ENCODE measurements around the gene ELAC2.
"Not testable (repeated sequence)": the region's sequence is repeated elsewhere in the genome, so short reads cannot be mapped to it uniquely, and the experiment has no call there.

ELAC2 gene

DNA sequence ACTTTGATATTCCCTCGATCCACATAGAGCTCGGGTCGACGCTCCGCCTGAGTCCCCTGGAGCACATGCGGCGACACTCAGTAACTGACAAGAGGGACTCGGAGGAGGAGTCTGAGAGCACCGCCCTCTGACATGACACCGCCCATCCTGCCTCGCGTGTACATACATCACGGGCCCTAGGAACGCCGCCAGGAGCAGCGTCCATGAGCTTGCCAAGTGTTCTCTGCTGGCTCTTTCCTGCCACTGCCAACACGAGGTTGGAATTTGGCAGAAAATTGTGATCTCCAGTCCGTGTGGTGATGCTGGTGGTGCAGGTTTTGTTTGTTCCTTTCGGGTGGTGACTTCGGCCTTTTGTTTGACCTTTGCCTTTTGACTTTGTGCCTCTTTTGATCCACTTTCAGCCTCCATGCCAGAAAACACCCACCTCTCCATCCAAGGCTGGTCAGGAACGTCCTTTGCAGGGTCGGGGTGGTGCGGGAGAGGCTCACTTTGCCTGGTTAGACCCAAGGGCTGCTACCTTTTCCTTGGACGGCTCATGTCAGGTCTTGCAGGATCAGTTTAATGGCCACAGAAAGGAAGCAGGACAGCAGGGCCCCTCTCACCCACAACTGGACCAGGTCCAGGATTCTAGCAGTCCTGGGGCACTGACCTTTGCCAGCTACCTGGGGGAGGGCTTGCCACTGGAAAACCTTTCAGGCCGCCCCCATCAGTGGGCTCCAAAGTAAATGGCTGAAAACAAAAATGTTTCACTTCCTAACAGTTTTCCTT lies 27.6 kb downstream of the ELAC2 start:
- DNase-seq (ENCODE audit: low read depth in 3 of 3, low spot score in 1 of 3), result no peak

DNA sequence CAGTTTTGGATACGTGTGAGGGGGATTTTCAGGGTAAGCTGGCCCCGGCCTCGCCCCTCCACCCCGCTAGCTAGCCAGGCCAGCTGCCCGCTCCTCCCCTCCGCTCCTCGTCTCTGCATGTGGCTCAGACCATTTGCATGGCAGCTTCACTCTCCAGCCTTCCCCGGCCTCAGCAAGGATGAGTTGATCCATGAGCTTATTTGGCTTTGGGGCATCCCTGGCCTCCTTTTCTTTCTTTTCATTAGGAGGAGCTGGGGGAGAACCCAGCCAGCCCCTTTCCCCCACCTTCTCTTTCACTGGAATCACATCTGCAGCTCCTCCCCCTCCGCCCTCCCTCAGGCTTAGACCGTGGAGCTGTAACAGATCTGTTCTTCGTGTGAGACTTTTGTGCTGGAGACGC lies 30.7 kb downstream of the ELAC2 start:
- DNase-seq (ENCODE audit: low read depth in 3 of 3, low spot score in 1 of 3), result no peak

DNA sequence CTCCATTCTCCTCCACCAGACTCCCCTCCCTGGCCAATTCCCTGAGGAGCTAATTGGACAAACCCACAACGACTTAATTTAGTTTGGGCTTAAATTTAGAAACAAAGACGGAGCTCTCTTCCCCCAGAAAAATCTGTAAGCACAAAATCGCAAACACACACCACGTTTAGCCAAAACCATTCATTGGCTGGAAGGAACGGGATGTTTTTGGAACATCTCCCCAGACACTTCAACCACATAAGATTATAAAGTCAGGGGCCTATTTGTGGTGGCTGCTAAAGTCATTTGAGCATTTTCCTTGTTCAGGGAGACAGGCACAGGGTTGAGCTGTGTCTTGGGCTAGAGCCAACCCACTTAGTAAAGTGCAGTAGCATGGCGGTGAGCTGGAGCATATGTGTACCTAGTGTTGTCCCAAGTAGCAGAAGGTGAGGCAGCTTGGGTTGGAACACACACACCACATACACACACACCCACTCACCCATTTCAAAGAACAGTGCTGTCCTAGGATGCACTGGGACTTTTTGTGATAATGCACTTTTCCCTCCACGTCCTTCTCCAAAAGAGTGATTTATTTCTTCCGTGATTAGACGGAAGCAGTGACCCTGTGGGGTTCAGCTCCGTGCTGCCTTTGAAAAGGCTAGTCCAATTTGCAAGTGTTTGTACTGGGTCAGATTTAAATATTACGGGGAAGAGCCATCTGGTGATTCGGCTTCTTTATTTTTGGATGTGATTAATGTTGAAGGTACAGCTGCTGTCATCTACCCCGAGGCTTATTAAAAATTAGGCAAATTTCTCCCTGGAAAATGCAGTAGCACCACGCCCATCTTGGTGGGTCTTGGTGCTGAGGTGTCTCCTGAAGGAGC lies 32.2 kb downstream of the ELAC2 start:
- no peak for DNase-seq (ENCODE audit: low read depth in 3 of 3, low spot score in 1 of 3)

DNA sequence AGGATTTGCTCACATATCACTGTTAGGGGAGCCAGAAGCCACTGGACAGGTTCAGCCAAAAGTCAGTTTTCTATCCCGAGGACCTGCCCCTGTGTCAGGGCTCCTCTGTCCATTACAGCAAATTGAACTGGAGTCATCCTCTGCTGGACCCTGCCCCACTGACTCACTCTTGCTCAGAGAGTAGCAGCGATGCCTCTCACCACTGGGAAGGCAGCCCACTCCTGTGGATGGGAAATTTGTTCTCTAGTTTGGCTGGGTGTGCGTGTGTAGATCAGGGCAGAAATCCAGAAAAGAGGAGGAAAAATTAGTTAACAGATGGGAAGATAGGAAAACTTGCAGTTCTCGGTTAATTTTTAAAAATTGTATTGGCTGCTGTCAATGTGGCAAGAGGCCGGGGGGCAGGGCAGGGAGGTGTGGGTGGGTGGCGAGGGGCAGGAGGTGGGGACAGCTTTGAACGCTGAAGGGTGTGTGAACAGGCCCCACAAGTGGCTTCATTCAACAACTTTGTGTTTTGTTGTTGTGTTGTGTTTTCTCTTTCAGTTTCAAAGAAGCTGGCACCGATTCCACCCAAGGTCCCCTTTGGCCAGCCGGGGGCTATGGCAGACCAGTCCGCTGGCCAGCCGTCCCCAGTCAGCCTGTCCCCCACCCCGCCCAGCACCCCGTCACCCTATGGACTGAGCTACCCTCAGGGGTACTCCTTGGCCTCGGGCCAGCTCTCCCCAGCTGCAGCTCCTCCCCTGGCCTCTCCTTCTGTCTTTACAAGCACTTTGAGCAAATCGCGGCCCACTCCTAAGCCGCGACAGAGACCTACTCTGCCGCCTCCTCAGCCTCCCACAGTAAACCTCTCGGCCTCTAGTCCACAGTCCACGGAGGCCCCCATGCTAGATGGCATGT lies 33.6 kb downstream of the ELAC2 start:
- DNase-seq (ENCODE audit: low read depth in 3 of 3, low spot score in 1 of 3), result no peak

DNA sequence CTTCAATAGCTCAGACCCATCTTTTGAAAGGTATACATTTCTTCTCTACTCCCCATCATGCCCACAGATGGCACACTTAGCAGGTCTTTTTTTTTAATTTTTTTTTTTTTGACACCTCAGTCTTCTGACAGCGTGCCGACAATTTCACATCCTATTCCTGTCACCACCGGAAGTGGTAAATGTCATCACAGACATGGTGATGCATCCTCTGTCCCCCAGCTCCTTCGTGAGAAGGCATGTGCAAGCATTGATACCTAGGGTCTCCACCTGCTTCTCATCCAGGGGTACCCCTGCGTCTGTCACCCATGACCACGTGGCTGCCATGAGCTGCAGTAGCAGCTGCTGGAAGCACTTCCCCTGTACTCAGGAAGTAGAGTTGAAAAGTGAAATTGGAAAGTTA lies 35.6 kb downstream of the ELAC2 start:
- DNase-seq (ENCODE audit: low read depth in 3 of 3, low spot score in 1 of 3), result no peak

GRCh38 chr17:12979826-12980500 lies 37.9 kb downstream of the ELAC2 start:
- DNase-seq (ENCODE audit: low read depth in 3 of 3, low spot score in 1 of 3), result no peak

DNA sequence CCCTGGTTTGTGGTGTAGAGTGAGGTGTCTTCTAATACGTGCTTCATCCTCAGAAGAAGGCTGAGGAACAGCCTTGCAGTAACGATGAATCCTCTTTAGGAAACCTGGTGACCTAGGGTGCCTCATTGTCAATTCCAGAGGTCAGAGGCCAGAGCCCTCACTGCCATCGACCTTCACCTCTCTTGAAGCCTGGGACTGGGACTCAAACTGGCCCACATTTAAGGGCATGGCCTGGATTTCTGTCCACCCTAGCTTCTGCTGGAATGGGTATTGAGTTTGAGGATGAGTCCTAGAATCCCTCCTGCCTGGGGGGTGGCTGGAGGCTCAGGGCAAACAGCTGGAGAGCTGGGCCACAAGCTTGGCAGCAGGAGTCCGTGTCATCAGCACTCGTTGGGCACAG lies 38.6 kb downstream of the ELAC2 start:
- DNase-seq (ENCODE audit: low read depth in 3 of 3, low spot score in 1 of 3), result no peak

GRCh38 chr17:12978787-12979186 lies 39.0 kb downstream of the ELAC2 start:
- not testable (repeated sequence) for DNase-seq (ENCODE audit: low read depth in 3 of 3, low spot score in 1 of 3)

DNA sequence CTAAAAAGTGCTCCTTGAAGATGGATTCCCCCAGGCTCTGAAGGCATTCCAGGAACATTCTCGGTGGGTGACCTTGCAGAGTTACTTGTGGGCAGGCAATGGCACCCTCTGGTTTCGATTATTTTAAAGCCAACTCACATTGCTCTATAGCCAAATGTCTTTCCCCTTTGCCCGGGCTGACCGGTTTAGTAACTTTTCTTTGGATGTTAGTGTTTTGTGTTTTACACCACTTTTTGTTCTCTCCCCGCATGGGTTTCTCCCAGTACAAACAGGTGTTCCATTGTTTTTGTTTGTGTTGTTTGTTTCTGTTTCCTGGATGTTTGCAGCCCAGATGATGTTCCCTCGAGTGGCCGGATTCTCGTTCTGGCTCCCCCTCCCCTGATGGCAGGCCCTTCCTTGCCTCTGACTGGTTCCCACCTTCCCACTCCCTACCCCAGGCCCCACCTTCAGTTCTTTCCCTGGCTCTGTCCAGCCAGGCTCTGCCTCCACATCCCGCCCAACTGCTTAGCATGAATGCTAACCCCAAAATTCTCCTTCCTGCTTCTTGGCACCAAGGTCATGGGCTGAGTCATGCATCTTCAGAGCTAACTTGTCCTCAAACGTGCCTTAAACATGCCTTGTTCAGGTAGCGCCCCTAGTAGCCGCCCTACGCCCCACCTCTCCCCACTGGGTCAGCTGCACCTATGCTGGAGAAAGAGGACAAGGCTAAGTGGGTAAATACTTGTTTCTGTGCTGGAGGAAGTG lies 40.6 kb downstream of the ELAC2 start:
- DNase-seq (ENCODE audit: low read depth in 3 of 3, low spot score in 1 of 3), result no peak

DNA sequence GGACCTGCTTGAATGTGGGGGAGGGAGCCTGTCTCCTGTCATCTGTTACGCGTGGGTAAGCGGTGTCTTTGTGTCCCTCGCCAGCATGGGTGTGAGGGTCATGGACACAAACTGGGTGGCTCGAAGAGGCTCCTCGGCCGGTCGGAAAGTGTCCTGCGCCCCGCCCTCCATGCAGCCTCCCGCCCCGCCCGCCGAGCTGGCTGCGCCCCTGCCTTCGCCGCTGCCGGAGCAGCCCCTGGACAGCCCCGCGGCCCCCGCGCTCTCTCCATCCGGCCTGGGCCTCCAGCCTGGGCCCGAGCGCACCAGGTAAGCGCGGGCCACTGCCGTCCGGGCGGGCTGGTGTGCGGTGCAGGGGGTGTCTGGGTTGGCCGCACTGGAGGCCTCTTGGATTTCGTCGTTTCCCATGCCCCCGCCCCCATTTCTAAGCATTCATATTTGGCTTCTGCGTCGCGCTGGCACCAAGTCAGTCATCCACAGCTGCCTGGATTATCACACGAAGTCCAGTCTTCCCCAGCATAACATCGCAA lies 43.8 kb downstream of the ELAC2 start:
- no peak for DNase-seq (ENCODE audit: low read depth in 3 of 3, low spot score in 1 of 3)

- DNase-seq (ENCODE audit: low read depth in 3 of 3, low spot score in 1 of 3), result no peak
Observed at GRCh38 chr17:12973496-12974004, 44.3 kb downstream of the ELAC2 start.

- no peak for DNase-seq (ENCODE audit: low read depth in 3 of 3, low spot score in 1 of 3)
Observed at GRCh38 chr17:12967962-12968361, 49.9 kb downstream of the ELAC2 start.

DNA sequence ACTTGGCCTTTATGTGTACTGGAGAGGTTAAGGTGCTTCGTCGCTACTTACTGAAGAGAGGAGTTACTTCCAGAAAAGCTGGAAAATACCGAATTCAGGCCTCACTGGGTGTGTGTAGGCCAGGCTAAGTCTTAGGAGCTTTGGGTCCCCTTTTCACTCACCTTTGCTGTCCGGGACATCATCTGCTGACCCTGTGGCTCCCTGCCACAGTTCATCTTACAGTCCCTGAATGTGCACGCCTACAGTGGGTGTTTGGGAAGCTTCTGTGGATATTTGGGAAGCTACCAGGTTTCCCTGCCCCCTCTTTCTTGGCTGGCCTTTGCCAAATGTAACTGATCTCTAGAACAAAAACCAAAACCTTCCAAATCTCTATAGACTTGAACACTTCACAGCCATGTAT lies 51.4 kb downstream of the ELAC2 start:
- DNase-seq (ENCODE audit: low read depth in 3 of 3, low spot score in 1 of 3), result no peak

GRCh38 chr17:12965988-12966387 lies 51.8 kb downstream of the ELAC2 start:
- DNase-seq (ENCODE audit: low read depth in 3 of 3, low spot score in 1 of 3), result no peak

- no peak for DNase-seq (ENCODE audit: low read depth in 3 of 3, low spot score in 1 of 3)
Observed at GRCh38 chr17:12964840-12965239, 53.0 kb downstream of the ELAC2 start.

GRCh38 chr17:12964162-12964561 lies 53.7 kb downstream of the ELAC2 start:
- DNase-seq (ENCODE audit: low read depth in 3 of 3, low spot score in 1 of 3), result no peak

DNA sequence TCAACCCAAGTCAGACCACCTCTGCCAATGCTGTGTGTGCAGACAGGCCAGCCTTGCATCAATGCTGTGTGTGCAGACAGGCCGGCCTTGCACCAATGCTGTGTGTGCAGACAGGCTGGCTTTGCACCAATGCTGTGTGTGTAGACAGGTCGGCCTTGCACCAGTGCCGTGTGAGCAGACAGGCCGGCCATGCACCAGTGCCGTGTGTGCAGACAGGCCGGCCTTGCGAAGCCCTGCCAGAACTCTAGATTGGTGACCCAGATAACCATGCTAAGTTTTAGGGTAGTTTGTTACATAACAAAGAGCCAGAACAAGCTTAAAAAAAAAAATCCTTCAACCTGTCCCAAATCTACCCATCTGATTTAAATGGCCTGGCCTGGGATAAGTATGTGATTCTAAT lies 54.3 kb downstream of the ELAC2 start:
- DNase-seq (ENCODE audit: low read depth in 3 of 3, low spot score in 1 of 3), result no peak

GRCh38 chr17:12961655-12962054 lies 56.2 kb downstream of the ELAC2 start:
- DNase-seq (ENCODE audit: low read depth in 3 of 3, low spot score in 1 of 3), result no peak

DNA sequence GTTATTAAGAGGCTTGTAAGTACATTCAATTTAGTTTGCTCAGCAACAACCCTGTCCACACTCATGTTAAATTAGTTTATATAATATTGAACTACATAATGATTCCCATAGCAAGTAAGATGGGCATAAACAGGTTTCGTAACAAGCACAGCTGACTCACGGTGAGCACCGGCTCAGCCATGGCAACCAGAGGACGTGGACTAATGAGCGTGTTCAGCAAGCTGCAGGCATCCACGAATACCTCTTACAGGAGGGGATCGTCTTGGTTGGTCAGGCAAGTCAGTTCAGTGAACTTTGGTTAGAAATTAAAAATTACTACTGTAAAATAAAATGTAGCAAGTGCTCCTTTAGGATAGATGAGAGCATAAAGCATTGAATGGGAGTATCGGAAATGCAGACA lies 58.4 kb downstream of the ELAC2 start:
- DNase-seq (ENCODE audit: low read depth in 3 of 3, low spot score in 1 of 3), result no peak

DNA sequence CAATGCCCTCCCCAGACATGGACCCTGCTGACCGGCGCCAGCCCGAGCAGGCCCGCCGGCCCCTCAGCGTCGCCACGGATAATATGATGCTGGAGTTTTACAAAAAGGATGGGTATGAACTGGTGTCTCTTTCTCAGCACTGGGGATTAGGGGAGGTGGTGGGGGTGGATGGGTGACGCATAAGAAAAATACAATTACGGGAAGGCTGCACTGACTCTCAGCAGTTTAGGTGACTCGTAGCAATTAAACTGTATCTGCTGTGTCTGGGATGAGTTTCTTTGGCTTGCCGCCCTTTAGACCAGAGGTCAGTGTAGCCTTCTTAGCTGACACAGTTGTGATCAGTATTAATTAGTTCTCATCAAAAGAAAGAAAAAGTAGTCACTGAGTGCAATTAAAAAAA lies 59.0 kb downstream of the ELAC2 start:
- no peak for DNase-seq (ENCODE audit: low read depth in 3 of 3, low spot score in 1 of 3)

Measured in stimulated activated CD4-positive, alpha-beta T cell treated with anti-CD3 and anti-CD28 coated beads, TNF-alpha, amount 100 ng/mL, for 1 hour (primary cell).